ENCODE data around the gene DNAJC1. TPM values are rescaled to one million over a fixed set of nuclear protein-coding genes. Genes with fewer than 3 reads are reported as not detected.

DNAJC1 gene
- total and polyA plus RNA-seq, 2 donors (not counting 3 experiments of a cell fraction or from before 2014, with no cell fraction given): 11.2 to 19.7 TPM

DNA sequence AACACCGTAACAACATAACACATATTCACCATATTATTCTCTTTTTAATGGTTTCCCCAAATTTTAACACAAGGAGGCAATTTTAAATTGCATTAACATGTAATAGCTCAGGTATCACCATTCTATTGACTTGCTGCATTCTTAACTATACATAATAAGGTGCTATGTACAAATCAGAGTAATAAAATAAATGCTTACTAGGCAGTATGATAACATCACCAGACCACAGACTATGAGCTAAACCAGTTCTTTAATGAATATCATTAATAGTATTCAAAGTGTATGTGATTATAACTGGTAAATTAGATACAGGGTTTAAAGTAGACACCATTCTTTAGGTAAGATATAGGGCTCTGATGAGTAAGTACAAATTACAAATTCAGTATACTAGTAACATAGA lies 226.6 kb downstream of the DNAJC1 start:
- H3K9me1 ChIP-seq (replicated peaks; ENCODE audit: control insufficient read depth, extremely low read depth, insufficient read depth, low read length): no peaks in the 10 kb centered on the region
- H3K36me3 ChIP-seq (ENCODE audit: control insufficient read depth in 2 of 2, extremely low read depth in 1 of 2, insufficient read depth in 2 of 2, low read length in 2 of 2): no peaks in the 10 kb centered on the region
- no peak overlapping the region for H2AFZ ChIP-seq (ENCODE audit: low read depth, low read length)
- H3K9ac ChIP-seq (replicated peaks; ENCODE audit: extremely low read depth, insufficient read depth, low read length): no peak overlapping the region
- H3K27ac ChIP-seq (ENCODE audit: insufficient read depth, low read depth, low read length): no peak overlapping the region
- no peaks in the 10 kb centered on the region for H3K9me3 ChIP-seq (replicated peaks; ENCODE audit: control insufficient read depth, insufficient read depth, low read length)
- H4K20me1 ChIP-seq (replicated peaks; ENCODE audit: control insufficient read depth, extremely low read depth, insufficient read depth, low read length): no peaks in the 10 kb centered on the region
- H3K4me1 ChIP-seq (ENCODE audit: control insufficient read depth, extremely low read depth, insufficient read depth, low read length): no peaks in the 10 kb centered on the region
- H3K4me3 ChIP-seq (replicated peaks in 1 of 3; ENCODE audit: insufficient read depth in 1 of 3, low read depth in 1 of 3, low read length in 3 of 3): no peak overlapping the region
- intact Hi-C loops (cut with micrococcal nuclease): no loop called here
- no peaks in the 10 kb centered on the region for H3K79me2 ChIP-seq (ENCODE audit: control insufficient read depth, insufficient read depth, low read length)
- no peak for TF ChIP-seq JUN (IDR thresholded peaks at IDR 0.05; ENCODE audit: borderline replicate concordance, insufficient read depth, insufficient read length, low read depth)
- no peak for TF ChIP-seq MAX (IDR thresholded peaks at IDR 0.05; ENCODE audit: insufficient read depth, insufficient read length)
- TF ChIP-seq, protein P1, sequence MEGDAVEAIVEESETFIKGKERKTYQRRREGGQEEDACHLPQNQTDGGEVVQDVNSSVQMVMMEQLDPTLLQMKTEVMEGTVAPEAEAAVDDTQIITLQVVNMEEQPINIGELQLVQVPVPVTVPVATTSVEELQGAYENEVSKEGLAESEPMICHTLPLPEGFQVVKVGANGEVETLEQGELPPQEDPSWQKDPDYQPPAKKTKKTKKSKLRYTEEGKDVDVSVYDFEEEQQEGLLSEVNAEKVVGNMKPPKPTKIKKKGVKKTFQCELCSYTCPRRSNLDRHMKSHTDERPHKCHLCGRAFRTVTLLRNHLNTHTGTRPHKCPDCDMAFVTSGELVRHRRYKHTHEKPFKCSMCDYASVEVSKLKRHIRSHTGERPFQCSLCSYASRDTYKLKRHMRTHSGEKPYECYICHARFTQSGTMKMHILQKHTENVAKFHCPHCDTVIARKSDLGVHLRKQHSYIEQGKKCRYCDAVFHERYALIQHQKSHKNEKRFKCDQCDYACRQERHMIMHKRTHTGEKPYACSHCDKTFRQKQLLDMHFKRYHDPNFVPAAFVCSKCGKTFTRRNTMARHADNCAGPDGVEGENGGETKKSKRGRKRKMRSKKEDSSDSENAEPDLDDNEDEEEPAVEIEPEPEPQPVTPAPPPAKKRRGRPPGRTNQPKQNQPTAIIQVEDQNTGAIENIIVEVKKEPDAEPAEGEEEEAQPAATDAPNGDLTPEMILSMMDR (IDR thresholded peaks at IDR 0.05; ENCODE audit: extremely low read depth in 1 of 2, insufficient read depth in 1 of 2, low read depth in 1 of 2, low read length in 2 of 2): no peak
- no peak for TF ChIP-seq POLR2AphosphoS5 (IDR thresholded peaks at IDR 0.05; ENCODE audit: insufficient read depth, low read depth, low read length)
- no peak for TF ChIP-seq MYC (IDR thresholded peaks at IDR 0.05; ENCODE audit: low read depth, low read length)
- no peak for TF ChIP-seq EZH2 (IDR thresholded peaks at IDR 0.05; ENCODE audit: borderline replicate concordance, low read depth, low read length, severe bottlenecking)
- TF ChIP-seq GATA2 (IDR thresholded peaks at IDR 0.05; ENCODE audit: insufficient read depth, insufficient read length, low read depth, low read length): no peak
- no peak for TF ChIP-seq FOS (IDR thresholded peaks at IDR 0.05; ENCODE audit: borderline replicate concordance, insufficient read depth, low read length)
- no peak for TF ChIP-seq POLR2A (IDR thresholded peaks at IDR 0.05; ENCODE audit: low read depth, low read length)
- ChIA-PET CTCF (no interaction called here), POLR2A (no interaction called here)
- no peak for DNase-seq (ENCODE audit: low read depth, low spot score)
- no peak overlapping the region for H3K4me2 ChIP-seq (ENCODE audit: insufficient read depth, low read length)
- FAIRE-seq: no peak
- dilution Hi-C loops (cut with MboI; ENCODE audit: extremely low pct_ligation_motif_present, low sequenced_read_pairs): no loop called here
- no peaks in the 10 kb centered on the region for H3K27me3 ChIP-seq (ENCODE audit: control insufficient read depth in 2 of 2, insufficient read depth in 2 of 2, low read length in 2 of 2)
- BruUV-seq (replicated peaks): no TSS peak

All from endothelial cell of umbilical vein (primary cell).